Fibroblast of skin of back (primary cell): ENCODE measurements around the gene NFATC1. TPM values are rescaled to one million over a fixed set of nuclear protein-coding genes. Genes with fewer than 3 reads are reported as not detected.

Experiments
- DNase-seq: peaks from one replicate; pipeline ENCODE4 v3.0.0-alpha.2; 2013
- polyA plus RNA-seq, 2 experiments: library from polyadenylated mRNA; unstranded; fragments of 120-200 nt; gene quantifications; one replicate each; pipeline ENCODE4 v1.2.1, GENCODE V29; 2013; ENCODE audit not compliant: insufficient read length in 2 of 2

The NFATC1 gene
- 5.2 TPM for polyA plus RNA-seq (2013, experiment 1 of 2; ENCODE audit: insufficient read length)
- polyA plus RNA-seq (2013, experiment 2 of 2; ENCODE audit: insufficient read length): 4.7 TPM

- DNase-seq: peak; percentile 72
Observed at GRCh38 chr18:79395761-79396404, at the start of gene NFATC1. Gene NFATC1, plus strand, starts transcription at chr18:79395930. Its CDS starts 295 bp downstream, at chr18:79396225.

- no peak for DNase-seq
Observed at GRCh38 chr18:79345981-79346380, 49.7 kb upstream of the NFATC1 start.

- DNase-seq: peak; percentile 17
Observed at GRCh38 chr18:79348066-79348465, 47.7 kb upstream of the NFATC1 start.

DNA sequence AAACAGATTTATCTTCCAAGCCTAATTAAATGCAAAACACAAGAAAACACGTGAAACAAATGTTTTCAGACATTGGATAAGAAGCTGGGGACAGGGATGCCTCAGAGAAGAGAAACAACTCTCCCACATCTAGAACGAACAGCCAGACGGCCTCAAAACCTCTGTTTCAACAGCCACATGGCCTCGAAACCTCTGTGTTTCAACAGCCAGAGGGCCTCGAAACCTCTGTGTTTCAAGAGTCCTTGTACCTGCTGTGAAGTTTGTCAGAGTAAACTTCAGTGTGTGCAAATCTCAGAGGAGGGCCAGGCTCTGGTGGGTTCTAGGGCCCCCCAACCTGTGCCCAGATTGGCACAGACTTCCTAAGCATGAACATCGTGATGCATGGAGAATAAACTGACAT is 43.3 kb upstream of the NFATC1 start:
- no peak for DNase-seq

DNA sequence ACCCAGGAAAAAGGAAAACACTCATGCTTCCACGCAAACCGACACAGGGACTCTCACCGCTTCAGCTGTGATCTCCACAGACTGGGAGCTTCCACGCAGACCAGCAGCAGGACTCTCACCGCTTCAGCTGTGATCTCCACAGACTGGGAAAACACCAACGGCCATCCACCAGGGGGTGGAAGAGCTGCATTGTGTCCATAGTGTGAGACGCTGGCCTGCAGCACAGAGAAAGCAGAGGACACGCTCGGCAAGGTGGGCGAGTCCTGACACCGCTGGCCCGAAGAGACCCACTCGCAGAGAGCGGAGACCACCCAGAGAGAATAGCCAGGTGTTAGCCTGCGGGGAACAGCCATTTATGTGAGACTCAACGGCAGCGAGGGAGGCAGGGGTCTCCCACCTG is 42.5 kb upstream of the NFATC1 start:
- peak; percentile 4 for DNase-seq

- DNase-seq: no peak
Observed at GRCh38 chr18:79354350-79354749, 41.4 kb upstream of the NFATC1 start.

DNA sequence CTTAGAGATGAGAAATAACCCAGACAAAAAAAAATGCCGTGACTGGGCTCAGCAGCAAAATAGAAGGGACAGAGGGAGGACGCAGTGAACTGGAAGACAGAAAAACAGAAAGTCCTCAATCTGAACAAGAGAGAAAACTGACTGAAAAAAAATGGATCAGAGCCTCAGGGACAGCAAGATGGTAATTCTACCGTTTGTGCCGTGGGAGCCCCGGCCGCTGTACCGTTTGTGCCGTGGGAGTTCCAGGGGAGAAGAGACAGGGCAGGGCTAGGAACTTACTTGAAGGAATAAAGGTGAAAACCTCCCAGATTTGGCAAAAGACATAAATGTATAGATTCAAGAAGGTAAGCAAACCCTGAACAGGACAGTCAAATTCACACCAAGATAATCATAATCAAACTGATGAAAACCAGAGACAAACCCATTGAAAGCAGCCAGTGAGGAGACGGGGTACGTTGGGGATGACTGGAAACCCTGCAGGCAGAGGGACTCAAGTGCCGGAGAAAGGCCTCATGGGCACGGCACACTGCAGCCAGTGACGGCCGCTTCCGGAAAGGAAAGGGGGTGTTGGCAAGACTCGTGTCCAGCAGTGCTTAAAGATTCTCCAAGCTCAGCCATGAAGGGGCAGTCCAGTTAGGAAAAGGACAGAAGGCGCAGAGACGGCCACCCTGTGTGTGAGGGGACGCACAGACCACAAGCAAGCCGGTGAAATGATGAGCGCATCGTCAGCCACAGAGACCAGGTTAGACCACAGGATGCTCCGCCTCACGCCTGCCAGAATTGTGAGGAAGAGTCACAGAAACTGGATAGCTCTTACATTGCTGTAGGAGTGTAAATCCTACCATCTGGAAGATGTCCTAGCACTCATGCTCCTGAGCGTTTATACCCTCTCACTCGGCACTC is 40.0 kb upstream of the NFATC1 start:
- DNase-seq: no peak

DNA sequence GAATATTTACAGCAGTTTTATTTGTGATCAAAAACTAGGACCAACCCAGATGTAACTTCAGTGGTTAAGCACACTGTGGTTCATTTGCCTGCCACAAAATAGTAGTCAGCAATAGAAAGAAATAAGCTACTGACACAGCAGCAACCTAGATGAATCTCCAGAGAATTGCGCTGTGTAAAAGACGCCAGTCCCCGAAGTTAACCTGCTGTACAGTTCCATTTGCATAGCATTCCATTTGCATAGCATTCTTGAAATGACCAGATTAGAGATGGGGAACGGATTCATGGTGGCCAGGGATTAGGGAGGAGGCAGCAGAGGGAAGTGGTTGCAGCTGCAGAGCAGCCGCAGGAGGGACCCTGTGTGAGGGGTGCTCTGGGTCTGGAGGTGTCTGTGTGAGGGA is 39.3 kb upstream of the NFATC1 start:
- DNase-seq: no peak

DNA sequence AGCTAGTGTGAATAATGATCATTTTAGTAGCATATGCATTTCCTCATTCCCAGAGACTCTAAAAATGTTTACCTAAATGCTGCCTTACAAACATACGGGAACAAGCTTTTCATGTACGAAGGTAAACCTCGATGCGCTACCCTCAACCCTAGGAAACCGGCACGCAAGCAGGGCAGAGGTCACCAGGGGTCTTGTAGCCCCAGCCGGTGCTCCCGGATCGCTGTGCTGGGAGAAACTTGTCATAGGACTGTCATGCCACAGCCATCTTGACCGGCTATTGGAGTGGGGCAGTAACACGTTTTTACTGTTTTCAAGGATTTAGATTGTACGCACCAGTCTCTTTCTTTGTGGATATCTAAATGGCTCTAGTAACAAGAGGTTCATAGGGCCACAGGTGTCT is 34.8 kb upstream of the NFATC1 start:
- DNase-seq: no peak

DNA sequence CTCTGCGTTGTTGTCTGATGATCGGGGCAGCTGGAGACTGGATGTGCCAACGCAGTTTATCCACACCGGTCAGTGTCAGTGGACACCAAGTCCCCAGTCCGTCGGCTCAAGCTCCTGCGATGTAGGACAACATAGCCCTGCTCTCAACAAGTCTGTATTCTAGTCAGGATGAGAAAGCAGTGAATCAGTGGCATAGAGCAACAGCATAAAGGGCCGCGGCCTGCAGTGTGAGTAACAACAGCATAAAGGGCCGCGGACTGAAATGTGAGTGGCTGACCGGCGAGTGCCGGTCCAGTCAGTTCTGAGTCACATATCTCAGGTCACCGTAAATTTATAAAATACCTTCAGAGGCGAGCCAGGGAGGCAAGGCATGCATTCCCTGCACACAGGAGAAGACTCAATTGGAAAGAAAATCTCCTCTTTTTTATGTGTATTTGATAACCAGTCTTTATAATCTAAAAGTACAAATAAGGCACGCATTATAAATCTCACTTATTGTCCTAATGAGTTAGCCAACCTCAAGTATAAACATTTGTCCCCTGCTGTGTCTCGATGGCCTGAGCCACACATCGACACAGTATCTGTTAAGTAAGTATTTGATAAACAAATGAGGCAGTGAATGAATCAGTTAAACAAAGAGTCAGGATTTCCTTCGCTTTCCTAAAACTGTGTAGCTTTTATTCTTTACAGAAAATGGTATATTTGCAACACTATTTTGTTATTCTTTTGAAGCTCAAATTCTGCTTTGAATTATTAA is 33.8 kb upstream of the NFATC1 start:
- peak; percentile 7 for DNase-seq

- no peak for DNase-seq
Observed at GRCh38 chr18:79365701-79366100, 30.0 kb upstream of the NFATC1 start.

DNA sequence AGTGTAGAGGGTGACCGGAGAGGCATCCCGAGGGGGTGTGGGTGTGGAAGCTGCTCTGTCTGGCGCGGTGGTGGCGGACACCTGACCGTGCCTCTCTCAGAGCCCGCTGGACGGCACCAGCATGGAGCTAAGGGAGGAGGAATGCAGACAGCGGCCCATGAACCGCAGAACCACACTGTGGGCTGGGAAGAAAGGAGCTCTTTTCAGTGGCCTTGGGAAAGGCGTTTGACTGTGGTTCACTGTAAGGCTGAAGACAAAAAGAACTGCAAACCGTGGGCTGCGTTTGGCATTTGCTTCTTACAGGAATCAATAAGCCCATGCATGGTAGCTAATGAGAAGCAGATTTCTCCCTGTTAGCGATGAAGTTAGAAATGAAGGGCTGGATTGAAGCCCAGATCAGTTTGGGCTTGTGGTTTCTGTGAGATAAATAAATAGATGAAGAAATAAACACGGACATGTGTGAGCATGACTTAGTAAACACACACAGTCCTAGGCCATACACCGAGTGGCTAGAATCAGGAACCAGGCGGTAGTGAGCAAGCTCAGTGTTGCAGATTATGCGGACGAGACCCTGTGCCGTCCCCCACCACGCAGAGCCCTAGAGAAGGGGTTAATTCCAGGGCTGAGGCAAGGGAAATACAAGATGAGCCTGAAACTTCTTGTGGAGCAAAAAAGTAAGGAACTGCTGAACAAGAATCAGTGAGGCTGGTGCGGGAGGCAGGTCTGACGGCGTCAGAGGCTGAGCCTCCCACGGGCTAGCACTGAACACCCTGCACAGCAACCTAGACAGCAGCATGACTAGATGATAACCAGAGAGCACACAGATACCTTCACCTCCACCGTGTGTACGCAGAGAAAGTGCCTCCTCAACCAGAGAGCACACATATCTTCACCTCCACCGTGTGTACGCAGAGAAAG is 29.3 kb upstream of the NFATC1 start:
- DNase-seq: no peak

DNA sequence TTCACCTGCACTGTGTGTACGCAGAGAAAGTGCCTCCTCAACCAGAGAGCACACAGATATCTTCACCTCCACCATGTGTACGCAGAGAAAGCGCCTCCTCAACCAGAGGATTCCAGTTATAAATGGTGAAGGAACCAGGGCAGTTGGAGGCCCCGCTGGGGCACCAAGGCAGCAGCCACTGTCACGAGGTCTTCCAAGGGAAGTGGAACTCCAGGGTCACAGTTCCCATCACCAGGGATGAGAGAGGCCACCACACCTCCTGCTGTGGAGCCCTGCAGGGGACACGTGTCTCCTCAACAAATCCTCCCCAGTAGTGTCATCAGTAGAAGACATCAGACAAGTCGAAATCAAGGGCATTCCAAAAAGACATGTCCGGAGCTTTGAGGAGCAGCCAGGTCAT is 28.2 kb upstream of the NFATC1 start:
- no peak for DNase-seq

GRCh38 chr18:79367989-79368388 is 27.7 kb upstream of the NFATC1 start:
- DNase-seq: no peak

- no peak for DNase-seq
Observed at GRCh38 chr18:79368681-79369080, 27.0 kb upstream of the NFATC1 start.

DNA sequence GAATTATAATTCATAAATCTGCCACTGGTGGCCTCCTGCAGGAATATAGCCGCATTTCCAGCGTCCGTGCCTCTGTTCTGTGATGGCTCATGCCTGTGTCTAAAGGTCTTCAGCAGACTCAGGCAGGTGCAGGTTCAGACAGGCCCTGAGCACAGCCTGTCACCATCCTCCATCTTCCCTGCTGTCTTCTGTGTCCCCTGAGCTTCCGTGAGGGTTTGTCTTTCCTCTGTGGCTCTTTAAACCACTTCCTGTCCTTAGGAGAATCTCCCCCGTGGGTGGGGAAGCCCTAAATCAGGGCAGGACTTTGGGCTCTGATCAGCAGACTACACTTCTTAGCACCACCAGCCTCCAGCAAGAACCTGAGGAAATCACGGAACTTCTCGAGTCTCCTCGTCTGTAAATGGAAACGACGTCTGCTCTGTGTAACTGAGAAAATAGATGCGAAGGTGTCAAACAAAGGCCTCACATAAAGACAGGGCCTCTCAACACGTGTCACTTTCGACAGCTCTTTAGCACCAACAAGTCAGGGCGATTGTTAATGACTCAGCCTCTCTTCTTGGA is 24.1 kb upstream of the NFATC1 start:
- no peak for DNase-seq

GRCh38 chr18:79372461-79372860 is 23.3 kb upstream of the NFATC1 start:
- no peak for DNase-seq

DNA sequence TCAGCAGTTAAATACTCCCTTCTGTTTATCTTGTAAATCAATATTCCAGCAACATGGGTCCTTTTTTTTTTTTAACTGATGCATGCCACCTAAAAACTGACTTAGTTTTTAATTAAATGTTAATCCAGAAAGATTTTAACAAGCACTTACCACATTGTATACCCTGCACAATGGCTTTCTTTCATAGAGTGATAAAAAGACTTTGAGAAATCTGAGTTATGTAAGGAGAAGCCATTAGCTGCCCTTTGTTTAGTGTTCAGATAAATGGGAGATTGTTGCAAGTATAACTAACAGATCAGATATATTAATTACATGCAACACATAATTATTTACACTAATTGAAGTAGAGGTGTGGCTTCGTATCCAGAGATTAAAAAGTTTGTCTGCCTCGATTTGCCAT is 22.7 kb upstream of the NFATC1 start:
- DNase-seq: no peak

GRCh38 chr18:79373736-79374135 is 22.0 kb upstream of the NFATC1 start:
- DNase-seq: no peak

- DNase-seq: no peak
Observed at GRCh38 chr18:79374408-79375171, 21.1 kb upstream of the NFATC1 start.
